ENCODE measurements around the gene ARHGDIG.

The ARHGDIG gene

GRCh38 chr16:281660-282255 is 1.4 kb downstream of the ARHGDIG start:
- DNase-seq = no peak

- no peak for DNase-seq
Observed at GRCh38 chr16:282491-282890, 2.1 kb downstream of the ARHGDIG start.

GRCh38 chr16:283033-283805 is 2.8 kb downstream of the ARHGDIG start, which contains the start of gene PDIA2:
Gene PDIA2 (plus strand): TSS chr16:283164. CDS start chr16:283170, 6 bp downstream.
- no peak for DNase-seq

- DNase-seq = no peak
Observed at GRCh38 chr16:284204-285120, 4.1 kb downstream of the ARHGDIG start.

GRCh38 chr16:285146-286055 is 5.0 kb downstream of the ARHGDIG start:
- no peak for DNase-seq

- DNase-seq = no peak
Observed at GRCh38 chr16:286491-287297, 6.3 kb downstream of the ARHGDIG start.

GRCh38 chr16:287298-287811 is 7.0 kb downstream of the ARHGDIG start:
- DNase-seq = no peak

GRCh38 chr16:287981-288920 is 7.9 kb downstream of the ARHGDIG start:
- DNase-seq = no peak

GRCh38 chr16:289395-289997 is 9.1 kb downstream of the ARHGDIG start:
- no peak for DNase-seq

- no peak for DNase-seq
Observed at GRCh38 chr16:290015-290680, 9.8 kb downstream of the ARHGDIG start.

GRCh38 chr16:290681-291405 is 10.5 kb downstream of the ARHGDIG start:
- no peak for DNase-seq

- no peak for DNase-seq
Observed at GRCh38 chr16:291539-291938, 11.1 kb downstream of the ARHGDIG start.

GRCh38 chr16:293043-293775 is 12.8 kb downstream of the ARHGDIG start:
- DNase-seq = no peak

GRCh38 chr16:296276-296675 is 15.9 kb downstream of the ARHGDIG start:
- no peak for DNase-seq

GRCh38 chr16:296806-297510 is 16.6 kb downstream of the ARHGDIG start:
- no peak for DNase-seq

GRCh38 chr16:297832-298231 is 17.4 kb downstream of the ARHGDIG start:
- no peak for DNase-seq

- DNase-seq = no peak
Observed at GRCh38 chr16:301235-301634, 20.8 kb downstream of the ARHGDIG start.
